GM19240 (cell line): Measurements from ENCODE around the gene MRPS22.
"Not testable (repeated sequence)": the region's sequence is repeated elsewhere in the genome, so short reads cannot be mapped to it uniquely, and the experiment has no call there.

Experiments
- DNase-seq: peaks from one replicate; pipeline ENCODE4 v3.0.0; 2011; ENCODE audit warnings: low spot score; ENCODE audit not compliant: insufficient read length

MRPS22 gene

DNA sequence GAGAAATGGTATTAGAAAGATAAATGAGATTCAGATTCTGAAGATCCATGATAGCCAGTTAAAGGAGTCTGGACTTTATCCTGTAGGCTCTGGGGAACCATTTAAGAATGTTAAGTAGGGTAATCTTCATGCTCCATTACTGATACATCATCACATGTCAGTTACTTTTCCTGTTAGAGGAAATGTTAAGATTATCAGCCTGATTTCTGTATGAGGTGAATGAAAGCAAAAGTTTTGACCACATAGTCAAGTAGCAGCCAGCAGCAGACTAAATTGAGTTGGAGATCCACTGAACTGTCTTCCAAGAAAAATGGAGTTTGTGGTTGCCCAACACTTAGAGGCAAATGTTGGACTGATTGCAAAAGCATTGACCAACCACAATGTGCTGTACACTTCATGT, 50.3 kb downstream of the MRPS22 start:
- DNase-seq, result no peak

DNA sequence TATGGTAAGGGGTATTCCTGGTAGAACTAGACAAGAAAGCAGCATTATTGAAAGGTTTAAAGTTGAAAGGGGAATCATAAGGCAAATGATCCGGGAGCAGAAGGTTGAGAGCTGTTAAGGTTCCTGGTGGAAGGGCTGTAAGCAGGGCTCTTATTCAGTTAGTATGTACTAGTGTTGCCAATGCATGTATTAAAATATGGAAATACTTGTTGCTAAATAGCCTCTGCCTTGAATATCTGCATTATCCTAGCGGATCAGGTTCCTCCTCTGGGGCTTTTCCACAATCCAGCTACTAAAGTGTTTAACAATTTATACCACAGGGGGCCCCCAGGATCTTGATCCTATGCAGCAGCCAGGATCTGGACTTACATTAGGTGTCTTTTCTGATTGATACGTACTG, 52.9 kb downstream of the MRPS22 start:
- DNase-seq, result no peak

DNA sequence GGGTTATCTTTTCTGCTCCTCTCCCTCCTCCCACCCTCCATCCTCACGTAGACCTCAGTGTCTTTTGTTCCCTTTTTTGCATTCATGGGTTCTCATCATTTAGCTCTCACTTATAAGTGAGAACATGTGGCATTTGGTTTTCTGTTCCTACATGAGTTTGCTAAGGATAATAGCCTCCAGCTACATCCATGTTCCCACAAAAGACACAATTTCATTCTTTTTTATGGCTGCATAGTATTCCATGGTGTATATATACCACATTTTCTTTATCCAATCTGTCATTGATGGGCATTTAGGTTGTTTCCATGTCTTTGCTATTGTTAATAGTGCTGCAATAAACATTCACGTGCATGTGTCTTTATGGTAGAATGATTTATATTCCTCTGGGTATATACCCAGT, 57.3 kb downstream of the MRPS22 start:
- not testable (repeated sequence) for DNase-seq
